Measurements from ENCODE around the gene SLC40A1.
A peak's percentile ranks its signal among the peaks of the same experiment; 100 is the strongest.

The SLC40A1 gene

GRCh38 chr2:189543367-189543766 lies 37.2 kb downstream of the SLC40A1 start:
- no peak overlapping the region for H3K9ac ChIP-seq (ENCODE audit: low read length in 5 of 5)

GRCh38 chr2:189542145-189542882 lies 38.3 kb downstream of the SLC40A1 start:
- Histone ChIP-seq H3K4me3 (ENCODE audit: low read depth in 1 of 5, low read length in 5 of 5) (no peak overlapping the region), H3K27ac (ENCODE audit: low read depth, low read length) (no peak overlapping the region)

More at GRCh38 chr2:189543367-189543766, 37.2 kb downstream of the SLC40A1 start:
- peak overlapping the region in 1 of 5 donors; percentile 13 for H3K4me3 ChIP-seq (ENCODE audit: low read depth in 1 of 5, low read length in 5 of 5)
- no peaks in the 10 kb centered on the region for H3K9me3 ChIP-seq (ENCODE audit: control insufficient read depth in 5 of 5, low read length in 5 of 5)
- no peaks in the 10 kb centered on the region for H3K27me3 ChIP-seq (ENCODE audit: control insufficient read depth in 5 of 5, insufficient read depth in 4 of 5, low read length in 5 of 5)
- no peaks in the 10 kb centered on the region for H3K36me3 ChIP-seq (ENCODE audit: control insufficient read depth in 5 of 5, insufficient read depth in 5 of 5, low read length in 5 of 5)
- peaks cover 0 to 36% (median 29%) of the 10 kb centered on the region in 5 donors for H3K4me1 ChIP-seq (ENCODE audit: control insufficient read depth in 5 of 5, insufficient read depth in 5 of 5, low read length in 5 of 5)
- peak overlapping the region; percentile 38 for H3K27ac ChIP-seq (ENCODE audit: low read depth, low read length)

GRCh38 chr2:189541591-189541990 lies 39.0 kb downstream of the SLC40A1 start:
- Histone ChIP-seq H3K9ac (ENCODE audit: low read length in 5 of 5) (no peak overlapping the region), H3K27ac (ENCODE audit: low read depth, low read length) (no peak overlapping the region), H3K4me3 (ENCODE audit: low read depth in 1 of 5, low read length in 5 of 5) (no peak overlapping the region), H3K4me1 (ENCODE audit: control insufficient read depth in 5 of 5, insufficient read depth in 5 of 5, low read length in 5 of 5) (peaks cover 0 to 36% (median 29%) of the 10 kb centered on the region in 5 donors), H3K9me3 (ENCODE audit: control insufficient read depth in 5 of 5, low read length in 5 of 5) (no peaks in the 10 kb centered on the region), H3K27me3 (ENCODE audit: control insufficient read depth in 5 of 5, insufficient read depth in 4 of 5, low read length in 5 of 5) (no peaks in the 10 kb centered on the region), H3K36me3 (ENCODE audit: control insufficient read depth in 5 of 5, insufficient read depth in 5 of 5, low read length in 5 of 5) (no peaks in the 10 kb centered on the region)

More at GRCh38 chr2:189542145-189542882, 38.3 kb downstream of the SLC40A1 start:
- Histone ChIP-seq H3K4me1 (ENCODE audit: control insufficient read depth in 5 of 5, insufficient read depth in 5 of 5, low read length in 5 of 5) (peaks cover 0 to 36% (median 29%) of the 10 kb centered on the region in 5 donors), H3K9ac (ENCODE audit: low read length in 5 of 5) (no peak overlapping the region), H3K9me3 (ENCODE audit: control insufficient read depth in 5 of 5, low read length in 5 of 5) (no peaks in the 10 kb centered on the region), H3K36me3 (ENCODE audit: control insufficient read depth in 5 of 5, insufficient read depth in 5 of 5, low read length in 5 of 5) (no peaks in the 10 kb centered on the region), H3K27me3 (ENCODE audit: control insufficient read depth in 5 of 5, insufficient read depth in 4 of 5, low read length in 5 of 5) (no peaks in the 10 kb centered on the region)

GRCh38 chr2:189540551-189540950 lies 40.0 kb downstream of the SLC40A1 start:
- no peaks in the 10 kb centered on the region for H3K27me3 ChIP-seq (ENCODE audit: control insufficient read depth in 5 of 5, insufficient read depth in 4 of 5, low read length in 5 of 5)
- H3K4me1 ChIP-seq (ENCODE audit: control insufficient read depth in 5 of 5, insufficient read depth in 5 of 5, low read length in 5 of 5), result peaks cover 2 to 31% (median 25%) of the 10 kb centered on the region in 5 donors
- H3K9me3 ChIP-seq (ENCODE audit: control insufficient read depth in 5 of 5, low read length in 5 of 5), result no peaks in the 10 kb centered on the region
- no peaks in the 10 kb centered on the region for H3K36me3 ChIP-seq (ENCODE audit: control insufficient read depth in 5 of 5, insufficient read depth in 5 of 5, low read length in 5 of 5)
- no peak overlapping the region for H3K9ac ChIP-seq (ENCODE audit: low read length in 5 of 5)
- no peak overlapping the region for H3K27ac ChIP-seq (ENCODE audit: low read depth, low read length)
- H3K4me3 ChIP-seq (ENCODE audit: low read depth in 1 of 5, low read length in 5 of 5), result no peak overlapping the region

GRCh38 chr2:189538402-189538801 lies 42.2 kb downstream of the SLC40A1 start:
- Histone ChIP-seq H3K27me3 (ENCODE audit: control insufficient read depth in 5 of 5, insufficient read depth in 4 of 5, low read length in 5 of 5) (no peaks in the 10 kb centered on the region), H3K27ac (ENCODE audit: low read depth, low read length) (no peak overlapping the region), H3K9me3 (ENCODE audit: control insufficient read depth in 5 of 5, low read length in 5 of 5) (no peaks in the 10 kb centered on the region), H3K4me1 (ENCODE audit: control insufficient read depth in 5 of 5, insufficient read depth in 5 of 5, low read length in 5 of 5) (peaks cover 6 to 35% (median 20%) of the 10 kb centered on the region in 5 donors), H3K4me3 (ENCODE audit: low read depth in 1 of 5, low read length in 5 of 5) (no peak overlapping the region), H3K9ac (ENCODE audit: low read length in 5 of 5) (no peak overlapping the region), H3K36me3 (ENCODE audit: control insufficient read depth in 5 of 5, insufficient read depth in 5 of 5, low read length in 5 of 5) (no peaks in the 10 kb centered on the region)

- H3K27ac ChIP-seq (ENCODE audit: low read depth, low read length), result no peak overlapping the region
- H3K27me3 ChIP-seq (ENCODE audit: control insufficient read depth in 5 of 5, insufficient read depth in 4 of 5, low read length in 5 of 5), result no peaks in the 10 kb centered on the region
- no peak overlapping the region for H3K9ac ChIP-seq (ENCODE audit: low read length in 5 of 5)
- no peaks in the 10 kb centered on the region for H3K9me3 ChIP-seq (ENCODE audit: control insufficient read depth in 5 of 5, low read length in 5 of 5)
- H3K4me3 ChIP-seq (ENCODE audit: low read depth in 1 of 5, low read length in 5 of 5), result no peak overlapping the region
- H3K4me1 ChIP-seq (ENCODE audit: control insufficient read depth in 5 of 5, insufficient read depth in 5 of 5, low read length in 5 of 5), result peaks cover 6 to 35% (median 23%) of the 10 kb centered on the region in 5 donors
- no peaks in the 10 kb centered on the region for H3K36me3 ChIP-seq (ENCODE audit: control insufficient read depth in 5 of 5, insufficient read depth in 5 of 5, low read length in 5 of 5)
Observed at GRCh38 chr2:189536830-189537229, 43.8 kb downstream of the SLC40A1 start.

- H3K36me3 ChIP-seq (ENCODE audit: control insufficient read depth in 5 of 5, insufficient read depth in 5 of 5, low read length in 5 of 5), result no peaks in the 10 kb centered on the region
- no peaks in the 10 kb centered on the region for H3K9me3 ChIP-seq (ENCODE audit: control insufficient read depth in 5 of 5, low read length in 5 of 5)
- no peaks in the 10 kb centered on the region for H3K27me3 ChIP-seq (ENCODE audit: control insufficient read depth in 5 of 5, insufficient read depth in 4 of 5, low read length in 5 of 5)
- peak overlapping the region; percentile 79 for H3K27ac ChIP-seq (ENCODE audit: low read depth, low read length)
- peak overlapping the region in 1 of 5 donors; percentile 22 for H3K9ac ChIP-seq (ENCODE audit: low read length in 5 of 5)
- H3K4me1 ChIP-seq (ENCODE audit: control insufficient read depth in 5 of 5, insufficient read depth in 5 of 5, low read length in 5 of 5), result peaks cover 6 to 29% (median 23%) of the 10 kb centered on the region in 5 donors
- no peak overlapping the region for H3K4me3 ChIP-seq (ENCODE audit: low read depth in 1 of 5, low read length in 5 of 5)
Observed at GRCh38 chr2:189534854-189535832, 45.4 kb downstream of the SLC40A1 start.

GRCh38 chr2:189533288-189534035 lies 47.1 kb downstream of the SLC40A1 start:
- Histone ChIP-seq H3K27ac (ENCODE audit: low read depth, low read length) (no peak overlapping the region), H3K9ac (ENCODE audit: low read length in 5 of 5) (no peak overlapping the region)

GRCh38 chr2:189530965-189531637 lies 49.5 kb downstream of the SLC40A1 start:
- no peak overlapping the region for H3K4me3 ChIP-seq (ENCODE audit: low read depth in 1 of 5, low read length in 5 of 5)
- H3K36me3 ChIP-seq (ENCODE audit: control insufficient read depth in 5 of 5, insufficient read depth in 5 of 5, low read length in 5 of 5), result no peaks in the 10 kb centered on the region
- H3K27me3 ChIP-seq (ENCODE audit: control insufficient read depth in 5 of 5, insufficient read depth in 4 of 5, low read length in 5 of 5), result no peaks in the 10 kb centered on the region
- H3K9me3 ChIP-seq (ENCODE audit: control insufficient read depth in 5 of 5, low read length in 5 of 5), result no peaks in the 10 kb centered on the region
- peaks cover 6 to 39% (median 36%) of the 10 kb centered on the region in 5 donors for H3K4me1 ChIP-seq (ENCODE audit: control insufficient read depth in 5 of 5, insufficient read depth in 5 of 5, low read length in 5 of 5)
- H3K27ac ChIP-seq (ENCODE audit: low read depth, low read length), result no peak overlapping the region
- no peak overlapping the region for H3K9ac ChIP-seq (ENCODE audit: low read length in 5 of 5)

More at GRCh38 chr2:189533288-189534035, 47.1 kb downstream of the SLC40A1 start:
- H3K9me3 ChIP-seq (ENCODE audit: control insufficient read depth in 5 of 5, low read length in 5 of 5), result no peaks in the 10 kb centered on the region
- H3K4me1 ChIP-seq (ENCODE audit: control insufficient read depth in 5 of 5, insufficient read depth in 5 of 5, low read length in 5 of 5), result peaks cover 6 to 29% (median 23%) of the 10 kb centered on the region in 5 donors
- H3K4me3 ChIP-seq (ENCODE audit: low read depth in 1 of 5, low read length in 5 of 5), result no peak overlapping the region
- no peaks in the 10 kb centered on the region for H3K27me3 ChIP-seq (ENCODE audit: control insufficient read depth in 5 of 5, insufficient read depth in 4 of 5, low read length in 5 of 5)
- H3K36me3 ChIP-seq (ENCODE audit: control insufficient read depth in 5 of 5, insufficient read depth in 5 of 5, low read length in 5 of 5), result no peaks in the 10 kb centered on the region
